ENCODE results near the gene ITFG1. TPM values are rescaled to one million over a fixed set of nuclear protein-coding genes. Genes with fewer than 3 reads are reported as not detected.
"Not testable (repeated sequence)": the region's sequence is repeated elsewhere in the genome, so short reads cannot be mapped to it uniquely, and the experiment has no call there.

ITFG1 gene
- polyA plus RNA-seq, 1 donor = 78.5 TPM

- no peak for DNase-seq (ENCODE audit: low read depth)
Measured at GRCh38 chr16:47416869-47417268, 44.0 kb downstream of the ITFG1 start.

GRCh38 chr16:47413041-47413440, 47.8 kb downstream of the ITFG1 start:
- DNase-seq (ENCODE audit: low read depth) = no peak

- no peak for DNase-seq (ENCODE audit: low read depth)
Measured at GRCh38 chr16:47408491-47408890, 52.4 kb downstream of the ITFG1 start.

GRCh38 chr16:47395733-47396498, 64.9 kb downstream of the ITFG1 start:
- no peak for DNase-seq (ENCODE audit: low read depth)

- no peak for DNase-seq (ENCODE audit: low read depth)
Measured at GRCh38 chr16:47392081-47392480, 68.8 kb downstream of the ITFG1 start.

GRCh38 chr16:47388705-47389104, 72.2 kb downstream of the ITFG1 start:
- DNase-seq (ENCODE audit: low read depth) = no peak

GRCh38 chr16:47387026-47387734, 73.7 kb downstream of the ITFG1 start:
- DNase-seq (ENCODE audit: low read depth) = no peak

- DNase-seq (ENCODE audit: low read depth) = no peak
Measured at GRCh38 chr16:47386201-47386718, 74.6 kb downstream of the ITFG1 start.

- DNase-seq (ENCODE audit: low read depth) = no peak
Measured at GRCh38 chr16:47382362-47382761, 78.5 kb downstream of the ITFG1 start.

- DNase-seq (ENCODE audit: low read depth) = no peak
Measured at GRCh38 chr16:47377154-47377553, 83.7 kb downstream of the ITFG1 start.

GRCh38 chr16:47375423-47375822, 85.4 kb downstream of the ITFG1 start:
- DNase-seq (ENCODE audit: low read depth) = no peak

- DNase-seq (ENCODE audit: low read depth) = no peak
Measured at GRCh38 chr16:47374629-47375028, 86.2 kb downstream of the ITFG1 start.

GRCh38 chr16:47371271-47372014, 89.4 kb downstream of the ITFG1 start:
- no peak for DNase-seq (ENCODE audit: low read depth)

GRCh38 chr16:47370536-47370935, 90.3 kb downstream of the ITFG1 start:
- DNase-seq (ENCODE audit: low read depth) = no peak

GRCh38 chr16:47366228-47366627, 94.6 kb downstream of the ITFG1 start:
- DNase-seq (ENCODE audit: low read depth) = no peak

GRCh38 chr16:47363761-47364160, 97.1 kb downstream of the ITFG1 start:
- no peak for DNase-seq (ENCODE audit: low read depth)

- DNase-seq (ENCODE audit: low read depth) = no peak
Measured at GRCh38 chr16:47359478-47359877, 101.4 kb downstream of the ITFG1 start.

- DNase-seq (ENCODE audit: low read depth) = no peak
Measured at GRCh38 chr16:47358816-47359215, 102.0 kb downstream of the ITFG1 start.

GRCh38 chr16:47349029-47349428, 111.8 kb downstream of the ITFG1 start:
- not testable (repeated sequence) for DNase-seq (ENCODE audit: low read depth)

- DNase-seq (ENCODE audit: low read depth) = not testable (repeated sequence)
Measured at GRCh38 chr16:47347021-47347696, 113.7 kb downstream of the ITFG1 start.

- DNase-seq (ENCODE audit: low read depth) = no peak
Measured at GRCh38 chr16:47342055-47342454, 118.8 kb downstream of the ITFG1 start.

GRCh38 chr16:47330562-47330961, 130.3 kb downstream of the ITFG1 start:
- not testable (repeated sequence) for DNase-seq (ENCODE audit: low read depth)

Measured in forelimb muscle (tissue), 1 donor.